GM23338 (cell line): Measurements from ENCODE around the gene PIGA. TPM values are rescaled to one million over a fixed set of nuclear protein-coding genes. Genes with fewer than 3 reads are reported as not detected.

Source experiments
- ATAC-seq: fragments of 200-7000 bp; cut with Tn5 transposase; 3 replicates; pipeline ENCODE4 v1.9.1; 2020
- DNase-seq: peaks from one replicate; pipeline ENCODE4 v3.0.0-alpha.2; 2015; ENCODE audit warnings: low spot score
- H2AFZ ChIP-seq: fragments of 200-600 bp; sonication (generic); 2 replicates; pipeline ENCODE4 v1.8.0; 2016; ENCODE audit warnings: antibody characterized with exemption, mild to moderate bottlenecking, moderate library complexity
- H3F3A ChIP-seq: fragments of 200-600 bp; sonication (generic); replicated peaks from 2 replicates; pipeline ENCODE4 v1.8.0; 2017; ENCODE audit warnings: antibody characterized with exemption, mixed run types, low read depth
- H3K27ac ChIP-seq: fragments of 200-600 bp; sonication (generic); 2 replicates; pipeline ENCODE4 v1.6.1; 2016; ENCODE audit warnings: low read depth
- H3K27me3 ChIP-seq: fragments of 200-600 bp; sonication (generic); 2 replicates; pipeline ENCODE4 v1.8.0; 2016; ENCODE audit warnings: mild to moderate bottlenecking, mixed run types, moderate library complexity; ENCODE audit not compliant: insufficient read depth
- H3K36me3 ChIP-seq: fragments of 200-600 bp; sonication (generic); 2 replicates; pipeline ENCODE4 v1.8.0; 2016; ENCODE audit warnings: mild to moderate bottlenecking; ENCODE audit not compliant: insufficient read depth
- H3K4me1 ChIP-seq: fragments of 200-600 bp; sonication (generic); 2 replicates; pipeline ENCODE4 v1.8.0; 2016; ENCODE audit warnings: mild to moderate bottlenecking, moderate library complexity; ENCODE audit not compliant: insufficient read depth
- H3K4me2 ChIP-seq: fragments of 200-600 bp; sonication (generic); 2 replicates; pipeline ENCODE4 v1.7.1; 2017; ENCODE audit warnings: mixed run types
- H3K4me3 ChIP-seq: fragments of 200-600 bp; sonication (generic); 2 replicates; pipeline ENCODE4 v1.6.1; 2016; ENCODE audit warnings: mixed run types
- H3K79me2 ChIP-seq: fragments of 200-600 bp; sonication (generic); replicated peaks from 2 replicates; pipeline ENCODE4 v1.8.0; 2017; ENCODE audit warnings: mild to moderate bottlenecking; ENCODE audit not compliant: insufficient read depth
- H3K9me2 ChIP-seq: fragments of 200-600 bp; sonication (generic); 2 replicates; pipeline ENCODE4 v1.8.0; 2017; ENCODE audit not compliant: insufficient read depth
- H4K20me1 ChIP-seq: fragments of 200-600 bp; sonication (generic); replicated peaks from 2 replicates; pipeline ENCODE4 v1.8.0; 2017; ENCODE audit warnings: mild to moderate bottlenecking; ENCODE audit not compliant: insufficient read depth
- H3K27ac Mint-ChIP-seq: 2 replicates; pipeline ENCODE4 v1.8.0; 2020; ENCODE audit warnings: inconsistent platforms, mild to moderate bottlenecking, moderate library complexity, mixed read lengths
- H3K27me3 Mint-ChIP-seq: 3 replicates; pipeline ENCODE4 v1.8.0; 2022; ENCODE audit warnings: low read depth, mild to moderate bottlenecking, moderate library complexity, mixed read lengths, inconsistent platforms; ENCODE audit not compliant: insufficient read depth, poor library complexity
- H3K36me3 Mint-ChIP-seq: 3 replicates; pipeline ENCODE4 v1.8.0; 2021; ENCODE audit warnings: low read depth, mild to moderate bottlenecking, inconsistent platforms, moderate library complexity, mixed read lengths
- H3K4me1 Mint-ChIP-seq: 3 replicates; pipeline ENCODE4 v1.8.0; 2020; ENCODE audit warnings: mild to moderate bottlenecking, inconsistent platforms, mixed read lengths
- H3K4me3 Mint-ChIP-seq: 3 replicates; pipeline ENCODE4 v1.8.0; 2021; ENCODE audit warnings: moderate library complexity, mild to moderate bottlenecking, inconsistent platforms, mixed read lengths
- H3K9me3 Mint-ChIP-seq: 3 replicates; pipeline ENCODE4 v1.8.0; 2020; ENCODE audit warnings: moderate library complexity, mild to moderate bottlenecking, inconsistent platforms, mixed read lengths
- EZH2phosphoT487 ChIP-seq: fragments of 200-600 bp; sonication (generic); IDR thresholded peaks from one replicate; pipeline ENCODE4 v1.8.1; 2018; ENCODE audit warnings: antibody characterized with exemption; ENCODE audit not compliant: unreplicated experiment
- JUNB ChIP-seq: IDR thresholded peaks from one replicate; pipeline ENCODE4 v1.6.1; 2016; ENCODE audit warnings: antibody characterized with exemption; ENCODE audit not compliant: unreplicated experiment
- POLR2AphosphoS5 ChIP-seq: IDR thresholded peaks from 2 replicates; pipeline ENCODE4 v1.6.1; 2016; ENCODE audit warnings: antibody characterized with exemption, low read depth
- STAT1 ChIP-seq: IDR thresholded peaks from one replicate; pipeline ENCODE4 v1.6.1; 2016; ENCODE audit warnings: antibody characterized with exemption; ENCODE audit not compliant: unreplicated experiment
- ZNF114 ChIP-seq: fragments of 250-450 bp; sonication (Bioruptor Pico); IDR thresholded peaks from 2 replicates; pipeline ENCODE4 v1.5.0; 2020; ENCODE audit warnings: mild to moderate bottlenecking, moderate library complexity
- ZNF331 ChIP-seq: fragments of 250-450 bp; sonication (Bioruptor Pico); IDR thresholded peaks from 2 replicates; pipeline ENCODE4 v1.5.0; 2020; ENCODE audit warnings: low read depth, mild to moderate bottlenecking, moderate library complexity
- polyA plus RNA-seq: library from polyadenylated mRNA; unstranded; fragments of >200 nt; fragmentation: Nextera tagmentation; extraction: Ambion mirVana; gene quantifications from 2 replicates; pipeline ENCODE4 v1.2.1, GENCODE V29; 2016
- total RNA-seq: library from RNA; depleted of rRNA; stranded (reverse); fragments of >200 nt; shearing (Covaris generic); gene quantifications from 2 replicates; pipeline ENCODE4 v1.2.3, GENCODE V29; 2014
- TF ChIP-seq, protein P1 (sequence below): fragments of 250-450 bp; sonication (Bioruptor Pico); IDR thresholded peaks from 2 replicates; pipeline ENCODE4 v1.5.0; 2020; ENCODE audit warnings: mild to moderate bottlenecking, moderate library complexity
- TF ChIP-seq, protein P2 (sequence below), 2 experiments: fragments of 200-600 bp in 1 of 2; sonication (generic) in 1 of 2; conservative IDR thresholded peaks; 2 replicates each; pipeline versions ENCODE4 v1.5.1 to v1.6.1; 2016 to 2017; ENCODE audit warnings: antibody characterized with exemption in 2 of 2, low read depth in 2 of 2, mild to moderate bottlenecking in 2 of 2, moderate library complexity in 1 of 2

Gene PIGA
- total and polyA plus RNA-seq, 2 experiments from 2014 or later = 3.5 to 12.1 TPM

DNA sequence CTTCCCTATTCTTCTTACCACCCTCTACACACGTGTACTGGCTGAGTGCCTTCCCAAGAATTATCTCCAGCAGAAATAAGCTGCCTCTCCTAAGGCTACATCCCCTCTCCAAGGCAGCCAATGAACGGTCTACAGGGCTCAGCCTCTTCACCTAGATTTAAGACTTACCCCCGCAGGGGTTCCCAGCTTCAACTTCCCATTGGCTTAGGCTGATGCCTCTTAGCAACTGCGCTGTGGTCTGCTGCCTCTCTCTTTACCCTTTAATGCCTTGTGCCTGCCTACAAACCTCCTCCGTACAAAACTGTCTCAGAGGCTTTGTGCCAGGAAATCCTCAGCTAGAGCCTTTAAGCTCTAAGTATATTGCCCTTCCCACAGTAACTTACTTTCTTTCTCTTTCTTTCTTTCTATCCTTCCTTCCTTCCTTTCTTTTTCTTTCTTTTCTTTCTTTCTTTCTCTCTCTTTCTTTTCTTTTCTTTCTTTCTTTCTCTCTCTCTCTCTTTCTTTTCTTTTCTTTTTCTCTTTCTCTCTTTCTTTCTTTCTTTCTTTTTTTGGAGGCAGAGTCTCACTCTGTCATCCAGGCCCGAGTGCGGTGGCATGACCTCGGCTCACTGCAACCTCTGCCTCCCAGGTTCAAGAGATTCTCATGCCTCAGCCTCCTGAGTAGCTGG is 15.1 kb upstream of the PIGA start:
- no peak overlapping the region for H3K4me3 ChIP-seq
- no peaks in the 10 kb centered on the region for H3K36me3 Mint-ChIP-seq
- no peaks in the 10 kb centered on the region for H3F3A ChIP-seq
- no peak overlapping the region for H3K4me2 ChIP-seq
- H3K27ac Mint-ChIP-seq = no peak overlapping the region
- no peaks in the 10 kb centered on the region for H3K9me3 Mint-ChIP-seq
- H3K4me1 Mint-ChIP-seq = peaks cover 9% of the 10 kb centered on the region; the same call in 2 of the 3 replicates
- no peaks in the 10 kb centered on the region for H3K27me3 Mint-ChIP-seq
- no peak overlapping the region for H3K27ac ChIP-seq
- ATAC-seq = peak; percentile 84
- H2AFZ ChIP-seq = no peak overlapping the region
- H4K20me1 ChIP-seq = no peaks in the 10 kb centered on the region
- H3K4me3 Mint-ChIP-seq = no peak overlapping the region
- no peaks in the 10 kb centered on the region for H3K9me2 ChIP-seq
- no peaks in the 10 kb centered on the region for H3K4me1 ChIP-seq
- TF ChIP-seq ZNF331 = no peak
- TF ChIP-seq ZNF114 (CRISPR knock-in tag) = no peak
- no peak for TF ChIP-seq EZH2phosphoT487
- no peak for TF ChIP-seq JUNB
- TF ChIP-seq, protein P1, sequence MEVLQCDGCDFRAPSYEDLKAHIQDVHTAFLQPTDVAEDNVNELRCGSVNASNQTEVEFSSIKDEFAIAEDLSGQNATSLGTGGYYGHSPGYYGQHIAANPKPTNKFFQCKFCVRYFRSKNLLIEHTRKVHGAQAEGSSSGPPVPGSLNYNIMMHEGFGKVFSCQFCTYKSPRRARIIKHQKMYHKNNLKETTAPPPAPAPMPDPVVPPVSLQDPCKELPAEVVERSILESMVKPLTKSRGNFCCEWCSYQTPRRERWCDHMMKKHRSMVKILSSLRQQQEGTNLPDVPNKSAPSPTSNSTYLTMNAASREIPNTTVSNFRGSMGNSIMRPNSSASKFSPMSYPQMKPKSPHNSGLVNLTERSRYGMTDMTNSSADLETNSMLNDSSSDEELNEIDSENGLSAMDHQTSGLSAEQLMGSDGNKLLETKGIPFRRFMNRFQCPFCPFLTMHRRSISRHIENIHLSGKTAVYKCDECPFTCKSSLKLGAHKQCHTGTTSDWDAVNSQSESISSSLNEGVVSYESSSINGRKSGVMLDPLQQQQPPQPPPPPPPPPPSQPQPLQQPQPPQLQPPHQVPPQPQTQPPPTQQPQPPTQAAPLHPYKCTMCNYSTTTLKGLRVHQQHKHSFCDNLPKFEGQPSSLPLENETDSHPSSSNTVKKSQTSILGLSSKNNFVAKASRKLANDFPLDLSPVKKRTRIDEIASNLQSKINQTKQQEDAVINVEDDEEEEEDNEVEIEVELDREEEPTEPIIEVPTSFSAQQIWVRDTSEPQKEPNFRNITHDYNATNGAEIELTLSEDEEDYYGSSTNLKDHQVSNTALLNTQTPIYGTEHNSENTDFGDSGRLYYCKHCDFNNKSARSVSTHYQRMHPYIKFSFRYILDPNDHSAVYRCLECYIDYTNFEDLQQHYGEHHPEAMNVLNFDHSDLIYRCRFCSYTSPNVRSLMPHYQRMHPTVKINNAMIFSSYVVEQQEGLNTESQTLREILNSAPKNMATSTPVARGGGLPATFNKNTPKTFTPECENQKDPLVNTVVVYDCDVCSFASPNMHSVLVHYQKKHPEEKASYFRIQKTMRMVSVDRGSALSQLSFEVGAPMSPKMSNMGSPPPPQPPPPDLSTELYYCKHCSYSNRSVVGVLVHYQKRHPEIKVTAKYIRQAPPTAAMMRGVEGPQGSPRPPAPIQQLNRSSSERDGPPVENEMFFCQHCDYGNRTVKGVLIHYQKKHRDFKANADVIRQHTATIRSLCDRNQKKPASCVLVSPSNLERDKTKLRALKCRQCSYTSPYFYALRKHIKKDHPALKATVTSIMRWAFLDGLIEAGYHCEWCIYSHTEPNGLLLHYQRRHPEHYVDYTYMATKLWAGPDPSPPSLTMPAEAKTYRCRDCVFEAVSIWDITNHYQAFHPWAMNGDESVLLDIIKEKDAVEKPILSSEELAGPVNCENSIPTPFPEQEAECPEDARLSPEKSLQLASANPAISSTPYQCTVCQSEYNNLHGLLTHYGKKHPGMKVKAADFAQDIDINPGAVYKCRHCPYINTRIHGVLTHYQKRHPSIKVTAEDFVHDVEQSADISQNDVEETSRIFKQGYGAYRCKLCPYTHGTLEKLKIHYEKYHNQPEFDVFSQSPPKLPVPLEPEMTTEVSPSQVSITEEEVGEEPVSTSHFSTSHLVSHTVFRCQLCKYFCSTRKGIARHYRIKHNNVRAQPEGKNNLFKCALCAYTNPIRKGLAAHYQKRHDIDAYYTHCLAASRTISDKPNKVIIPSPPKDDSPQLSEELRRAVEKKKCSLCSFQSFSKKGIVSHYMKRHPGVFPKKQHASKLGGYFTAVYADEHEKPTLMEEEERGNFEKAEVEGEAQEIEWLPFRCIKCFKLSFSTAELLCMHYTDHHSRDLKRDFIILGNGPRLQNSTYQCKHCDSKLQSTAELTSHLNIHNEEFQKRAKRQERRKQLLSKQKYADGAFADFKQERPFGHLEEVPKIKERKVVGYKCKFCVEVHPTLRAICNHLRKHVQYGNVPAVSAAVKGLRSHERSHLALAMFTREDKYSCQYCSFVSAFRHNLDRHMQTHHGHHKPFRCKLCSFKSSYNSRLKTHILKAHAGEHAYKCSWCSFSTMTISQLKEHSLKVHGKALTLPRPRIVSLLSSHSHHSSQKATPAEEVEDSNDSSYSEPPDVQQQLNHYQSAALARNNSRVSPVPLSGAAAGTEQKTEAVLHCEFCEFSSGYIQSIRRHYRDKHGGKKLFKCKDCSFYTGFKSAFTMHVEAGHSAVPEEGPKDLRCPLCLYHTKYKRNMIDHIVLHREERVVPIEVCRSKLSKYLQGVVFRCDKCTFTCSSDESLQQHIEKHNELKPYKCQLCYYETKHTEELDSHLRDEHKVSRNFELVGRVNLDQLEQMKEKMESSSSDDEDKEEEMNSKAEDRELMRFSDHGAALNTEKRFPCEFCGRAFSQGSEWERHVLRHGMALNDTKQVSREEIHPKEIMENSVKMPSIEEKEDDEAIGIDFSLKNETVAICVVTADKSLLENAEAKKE (CRISPR knock-in tag) = no peak
- TF ChIP-seq POLR2AphosphoS5 = no peak
- H3K36me3 ChIP-seq = no peaks in the 10 kb centered on the region
- no peaks in the 10 kb centered on the region for H3K79me2 ChIP-seq
- H3K27me3 ChIP-seq = no peaks in the 10 kb centered on the region
- peak; percentile 18 for DNase-seq

DNA sequence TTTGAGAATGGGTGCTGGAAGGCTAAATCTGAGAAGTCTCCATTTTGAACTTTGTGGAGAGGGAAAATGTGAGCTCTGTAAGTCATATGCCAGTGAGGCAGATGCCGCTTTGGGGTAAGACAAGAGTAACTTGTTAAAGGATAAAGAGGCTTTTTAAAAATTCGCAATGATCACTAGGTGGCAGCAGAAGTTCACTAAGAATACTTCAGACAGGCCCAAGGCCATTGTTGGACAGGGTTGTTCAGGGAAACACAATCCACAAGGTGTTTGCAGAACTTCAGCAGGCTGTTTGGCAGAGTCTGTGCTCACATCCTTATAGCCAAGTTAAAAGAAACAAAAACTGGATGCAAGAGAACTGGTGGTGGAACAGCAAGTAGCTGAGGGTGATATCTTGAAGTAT is 13.7 kb upstream of the PIGA start:
- ATAC-seq = peak; percentile 81
- TF ChIP-seq, protein P2, sequence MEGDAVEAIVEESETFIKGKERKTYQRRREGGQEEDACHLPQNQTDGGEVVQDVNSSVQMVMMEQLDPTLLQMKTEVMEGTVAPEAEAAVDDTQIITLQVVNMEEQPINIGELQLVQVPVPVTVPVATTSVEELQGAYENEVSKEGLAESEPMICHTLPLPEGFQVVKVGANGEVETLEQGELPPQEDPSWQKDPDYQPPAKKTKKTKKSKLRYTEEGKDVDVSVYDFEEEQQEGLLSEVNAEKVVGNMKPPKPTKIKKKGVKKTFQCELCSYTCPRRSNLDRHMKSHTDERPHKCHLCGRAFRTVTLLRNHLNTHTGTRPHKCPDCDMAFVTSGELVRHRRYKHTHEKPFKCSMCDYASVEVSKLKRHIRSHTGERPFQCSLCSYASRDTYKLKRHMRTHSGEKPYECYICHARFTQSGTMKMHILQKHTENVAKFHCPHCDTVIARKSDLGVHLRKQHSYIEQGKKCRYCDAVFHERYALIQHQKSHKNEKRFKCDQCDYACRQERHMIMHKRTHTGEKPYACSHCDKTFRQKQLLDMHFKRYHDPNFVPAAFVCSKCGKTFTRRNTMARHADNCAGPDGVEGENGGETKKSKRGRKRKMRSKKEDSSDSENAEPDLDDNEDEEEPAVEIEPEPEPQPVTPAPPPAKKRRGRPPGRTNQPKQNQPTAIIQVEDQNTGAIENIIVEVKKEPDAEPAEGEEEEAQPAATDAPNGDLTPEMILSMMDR (conservative IDR thresholded peaks at IDR 0.05; ENCODE audit: low read depth in 2 of 2) = peak; percentile 47 to 68
- no peak for TF ChIP-seq STAT1

More for the DNA sequence above, 13.7 kb upstream of the PIGA start:
- Histone ChIP-seq H4K20me1 (no peaks in the 10 kb centered on the region), H3K9me2 (no peaks in the 10 kb centered on the region), H3K27ac (no peak overlapping the region), H3K27me3 (no peaks in the 10 kb centered on the region), H3K79me2 (no peaks in the 10 kb centered on the region), H3K36me3 (no peaks in the 10 kb centered on the region), H3K4me3 (no peak overlapping the region), H3F3A (no peaks in the 10 kb centered on the region), H3K4me1 (no peaks in the 10 kb centered on the region), H2AFZ (no peak overlapping the region), H3K4me2 (no peak overlapping the region)
- Mint-ChIP-seq H3K4me3 (no peak overlapping the region), H3K27ac (no peak overlapping the region), H3K36me3 (no peaks in the 10 kb centered on the region), H3K27me3 (no peaks in the 10 kb centered on the region), H3K4me1 (peaks cover 9% of the 10 kb centered on the region; the same call in 2 of the 3 replicates), H3K9me3 (no peaks in the 10 kb centered on the region)
- DNase-seq = peak; percentile 76
